A204.1 (cell line): Measurements from ENCODE around the gene ARID2.

ENCODE experiments used
- FAIRE-seq: peaks from 2 replicates; lab custom pipeline; 2012; peaks lifted over from hg19 to GRCh38; lab: Jason Lieb, UNC

The ARID2 gene

GRCh38 chr12:45729233-45730083 is at the start of gene ARID2:
TSS of gene ARID2 (plus strand) at chr12:45729706. CDS start at chr12:45729837, 131 bp downstream.
- no peak for FAIRE-seq

- no peak for FAIRE-seq
Observed at GRCh38 chr12:45680362-45680761, 49.1 kb upstream of the ARID2 start.

GRCh38 chr12:45681465-45681864 is 48.0 kb upstream of the ARID2 start:
- no peak for FAIRE-seq

GRCh38 chr12:45685680-45686079 is 43.8 kb upstream of the ARID2 start:
- FAIRE-seq = no peak

- no peak for FAIRE-seq
Observed at GRCh38 chr12:45687081-45688015, 42.2 kb upstream of the ARID2 start.

GRCh38 chr12:45688183-45688582 is 41.3 kb upstream of the ARID2 start:
- FAIRE-seq = no peak

- no peak for FAIRE-seq
Observed at GRCh38 chr12:45695035-45695434, 34.5 kb upstream of the ARID2 start.

GRCh38 chr12:45695606-45696005 is 33.9 kb upstream of the ARID2 start:
- FAIRE-seq = no peak

GRCh38 chr12:45696049-45696448 is 33.5 kb upstream of the ARID2 start:
- FAIRE-seq = no peak

- no peak for FAIRE-seq
Observed at GRCh38 chr12:45697371-45697770, 32.1 kb upstream of the ARID2 start.

- no peak for FAIRE-seq
Observed at GRCh38 chr12:45701296-45701695, 28.2 kb upstream of the ARID2 start.

- FAIRE-seq = no peak
Observed at GRCh38 chr12:45703942-45704341, 25.6 kb upstream of the ARID2 start.

GRCh38 chr12:45704968-45705367 is 24.5 kb upstream of the ARID2 start:
- FAIRE-seq = no peak

- FAIRE-seq = no peak
Observed at GRCh38 chr12:45705404-45705803, 24.1 kb upstream of the ARID2 start.

- no peak for FAIRE-seq
Observed at GRCh38 chr12:45707241-45707857, 22.2 kb upstream of the ARID2 start.

- no peak for FAIRE-seq
Observed at GRCh38 chr12:45708363-45708762, 21.1 kb upstream of the ARID2 start.

- no peak for FAIRE-seq
Observed at GRCh38 chr12:45708901-45709300, 20.6 kb upstream of the ARID2 start.

- no peak for FAIRE-seq
Observed at GRCh38 chr12:45712319-45712718, 17.2 kb upstream of the ARID2 start.

GRCh38 chr12:45713078-45713477 is 16.4 kb upstream of the ARID2 start:
- FAIRE-seq = no peak

- no peak for FAIRE-seq
Observed at GRCh38 chr12:45718306-45718705, 11.2 kb upstream of the ARID2 start.

- no peak for FAIRE-seq
Observed at GRCh38 chr12:45720069-45720468, 9.4 kb upstream of the ARID2 start.

GRCh38 chr12:45721369-45721768 is 8.1 kb upstream of the ARID2 start:
- no peak for FAIRE-seq

- FAIRE-seq = no peak
Observed at GRCh38 chr12:45721954-45722353, 7.6 kb upstream of the ARID2 start.
